ENCODE data around the gene BCL7C. TPM values are rescaled to one million over a fixed set of nuclear protein-coding genes. Genes with fewer than 3 reads are reported as not detected.
A peak's percentile ranks its signal among the peaks of the same experiment; 100 is the strongest.

Gene BCL7C
- total and polyA plus RNA-seq, 2 of the 4 experiments (the other 2 are of a cell fraction) = 32.3 to 34.9 TPM

GRCh38 chr16:30926937-30927788, 33.3 kb upstream of the BCL7C start:
- no peak overlapping the region for H3K56ac ChIP-seq (ENCODE audit: extremely low read depth, insufficient read depth, low read length)
- TF ChIP-seq FOS (IDR thresholded peaks at IDR 0.05; ENCODE audit: low read depth, low read length) (no peak), NFE2L2 (IDR thresholded peaks at IDR 0.05; ENCODE audit: low read depth, low read length) (no peak), RFX5 (IDR thresholded peaks at IDR 0.05; ENCODE audit: low read depth, low read length) (no peak), USF2 (IDR thresholded peaks at IDR 0.05; ENCODE audit: low read depth, low read length) (no peak), CTCF (conservative IDR thresholded peaks at IDR 0.05; ENCODE audit: low read depth, low read length) (no peak), MAFK (IDR thresholded peaks at IDR 0.05; ENCODE audit: low read depth, low read length) (no peak), RAD21 (IDR thresholded peaks at IDR 0.05; ENCODE audit: low read length) (no peak), BHLHE40 (IDR thresholded peaks at IDR 0.05; ENCODE audit: low read depth, low read length) (no peak), ELK1 (IDR thresholded peaks at IDR 0.05; ENCODE audit: borderline replicate concordance, low read depth, low read length) (no peak), CHD1 (IDR thresholded peaks at IDR 0.05; ENCODE audit: low read depth, low read length) (no peak), POLR2A (IDR thresholded peaks at IDR 0.05; ENCODE audit: low read depth, low read length) (no peak), MXI1 (IDR thresholded peaks at IDR 0.05; ENCODE audit: borderline replicate concordance, low read depth, low read length) (no peak), CEBPB (IDR thresholded peaks at IDR 0.05; ENCODE audit: low read depth, low read length) (no peak), SMC3 (IDR thresholded peaks at IDR 0.05; ENCODE audit: low read depth, low read length) (no peak), MAZ (IDR thresholded peaks at IDR 0.05; ENCODE audit: borderline replicate concordance, low read depth, low read length) (no peak)

More at GRCh38 chr16:30926937-30927788, 33.3 kb upstream of the BCL7C start:
- no peak overlapping the region for H3K27ac ChIP-seq (ENCODE audit: insufficient read depth, low read length)
- no peaks in the 10 kb centered on the region for H3K9me1 ChIP-seq (ENCODE audit: insufficient read depth, low read length)
- peaks cover 2% of the 10 kb centered on the region; the same call in 1 of the 2 replicates for H3K4me1 ChIP-seq (ENCODE audit: control insufficient read depth, insufficient read depth, low read length)
- intact Hi-C loops (cut with micrococcal nuclease) (no loop called here), in situ Hi-C loops (cut with MboI; ENCODE audit: low sequenced_read_pairs) (no loop called here), dilution Hi-C loops (cut with HindIII; ENCODE audit: low sequenced_read_pairs, unreplicated experiment) (no loop called here)
- no peak overlapping the region for H4K91ac ChIP-seq (ENCODE audit: insufficient read depth, low read depth, low read length)
- no peak overlapping the region for H4K8ac ChIP-seq (ENCODE audit: low read depth in 2 of 2, low read length in 2 of 2)
- H4K20me1 ChIP-seq (ENCODE audit: insufficient read depth, low read length) = peaks cover 4% of the 10 kb centered on the region; the same call in 1 of the 2 replicates
- H2AK5ac ChIP-seq (ENCODE audit: low read depth, low read length) = no peak overlapping the region
- no peak overlapping the region for H3K18ac ChIP-seq (ENCODE audit: low read depth, low read length)
- BruUV-seq (replicated peaks) = no TSS peak
- H3K4ac ChIP-seq (ENCODE audit: low read depth, low read length) = no peak overlapping the region
- no peak overlapping the region for H2BK15ac ChIP-seq (ENCODE audit: low read depth, low read length)
- H2AK9ac ChIP-seq (replicated peaks; ENCODE audit: low read depth, low read length, poor library complexity) = peak overlapping the region; percentile 51
- ChIA-PET CTCF (no interaction called here), POLR2A (ENCODE audit: unreplicated experiment) (no interaction called here)
- no peaks in the 10 kb centered on the region for H3K9me3 ChIP-seq (ENCODE audit: control insufficient read depth, insufficient read depth, low read length)
- peaks cover 35% of the 10 kb centered on the region for H3K36me3 ChIP-seq (ENCODE audit: control insufficient read depth, insufficient read depth, low read length)
- no peak overlapping the region for H3K4me3 ChIP-seq (ENCODE audit: insufficient read depth, low read depth, low read length)
- no peak overlapping the region for H2BK120ac ChIP-seq (ENCODE audit: low read depth, low read length)
- H3K14ac ChIP-seq (replicated peaks; ENCODE audit: low read depth, low read length) = no peak overlapping the region
- H3K4me2 ChIP-seq (ENCODE audit: low read depth, low read length) = no peak overlapping the region
- H3K27me3 ChIP-seq (ENCODE audit: control insufficient read depth, insufficient read depth, low read length) = no peaks in the 10 kb centered on the region
- H2BK5ac ChIP-seq (ENCODE audit: low read depth, low read length, poor library complexity, severe bottlenecking) = no peak overlapping the region
- H2AFZ ChIP-seq (replicated peaks; ENCODE audit: low read length, poor library complexity) = no peak overlapping the region
- H4K5ac ChIP-seq (ENCODE audit: low read depth, low read length) = no peak overlapping the region
- ATAC-seq (ENCODE audit: low read depth) (no peak), DNase-seq (no peak)
- WGBS, 2 experiments (ENCODE audit: extremely low coverage in 2 of 2, insufficient read length in 1 of 2) = 95% methylated on average over 4 of the region's 22 CpGs; no CpG with 5 or more reads in 1 of the 2 experiments
- H2BK20ac ChIP-seq (ENCODE audit: low read depth, low read length) = no peak overlapping the region
- H3K23ac ChIP-seq (ENCODE audit: low read depth, low read length) = no peak overlapping the region
- H3K9ac ChIP-seq (ENCODE audit: low read depth, low read length) = no peak overlapping the region
- peaks cover 0 to 41% of the 10 kb centered on the region in 2 experiments; a peak in 2 of 4 replicates for H3K79me1 ChIP-seq (ENCODE audit: low read depth in 1 of 2, low read length in 2 of 2)
